Heart left ventricle (tissue), 16 donors: ENCODE results near the gene RAB40C. TPM values are rescaled to one million over a fixed set of nuclear protein-coding genes. Genes with fewer than 3 reads are reported as not detected.

Source experiments
- ATAC-seq, 4 donors: fragments of 200-7000 bp; cut with Tn5 transposase; one replicate each; pipeline ENCODE4 v1.9.1; 2020 to 2022; ENCODE audit warnings: moderate library complexity in 4 of 4, mild to moderate bottlenecking in 3 of 4, moderate number of reproducible peaks in 1 of 4
- DNase-seq, 5 donors: peaks; one replicate each; pipeline ENCODE4 v3.0.0-alpha.2; 2020
- H3K27ac ChIP-seq, 12 donors: fragments of 200-600 bp; sonication (generic) in 4 of 12; one replicate each; pipeline versions ENCODE4 v1.5.0 to v1.8.0; 2016 to 2022; ENCODE audit warnings: mild to moderate bottlenecking in 2 of 12
- H3K27me3 ChIP-seq, 9 donors: fragments of 200-600 bp; sonication (generic) in 2 of 9; one replicate each; pipeline versions ENCODE4 v1.5.1 to v1.8.0; 2016 to 2022; ENCODE audit warnings: mild to moderate bottlenecking in 3 of 9
- H3K36me3 ChIP-seq, 9 donors: fragments of 200-600 bp; sonication (generic) in 2 of 9; one replicate each; pipeline versions ENCODE4 v1.5.0 to v1.8.0; 2018 to 2022; ENCODE audit warnings: mild to moderate bottlenecking in 2 of 9
- H3K4me1 ChIP-seq, 12 donors: fragments of 200-600 bp; sonication (generic) in 4 of 12; one replicate each; pipeline versions ENCODE4 v1.5.0 to v1.8.0; 2016 to 2022; ENCODE audit warnings: mild to moderate bottlenecking in 3 of 12
- H3K4me3 ChIP-seq, 12 donors: fragments of 200-600 bp; sonication (generic) in 4 of 12; one replicate each; pipeline versions ENCODE4 v1.5.0 to v1.8.0; 2017 to 2022; ENCODE audit warnings: mild to moderate bottlenecking in 9 of 12, moderate library complexity in 4 of 12
- H3K9me3 ChIP-seq, 12 donors: fragments of 200-600 bp; sonication (generic) in 4 of 12; one replicate each; pipeline versions ENCODE4 v1.5.0 to v1.8.0; 2016 to 2022; ENCODE audit warnings: mild to moderate bottlenecking in 1 of 12
- POLR2A ChIP-seq, 2 donors: fragments of 450-650 bp; IDR thresholded peaks; one replicate each; pipeline ENCODE4 v1.6.1; 2017; ENCODE audit warnings: antibody characterized with exemption in 2 of 2, mild to moderate bottlenecking in 2 of 2, moderate library complexity in 2 of 2
- WGBS, 4 donors: extraction: QIAGEN DNeasy Blood & Tissue Kit in 2 of 4; methylation state at CpG; one replicate each; pipeline versions ENCODE4 v1.1.5 to v1.1.7; 2013 to 2018; 5-methylcytosine and 5-hydroxymethylcytosine counted together
- intact Hi-C, 10 donors: fragments of 100-400 bp; cut with DNase I; formaldehyde crosslinking; loops; one replicate each; pipeline versions ENCODE4 v1.11.1 to v1.14.2; 2022
- polyA plus RNA-seq, 2 donors: library from polyadenylated mRNA; stranded (reverse); fragments of 200-250 nt; gene quantifications; one replicate each; pipeline ENCODE4 v1.2.3, GENCODE V29; 2013
- total RNA-seq, 9 donors: library from RNA; depleted of rRNA in 2 of 9; stranded (reverse); fragments of >200 nt in 2 of 9; fragmentation: NEBNext Ultra II Directional in 3 of 9; extraction: Animal tissue kit (Norgen Biotek cat#: 25700) in 3 of 9; gene quantifications; one replicate each; pipeline versions ENCODE4 v1.1.0 to v1.2.4, GENCODE V29; 2016 to 2023
- TF ChIP-seq, protein P1 (sequence below), 12 donors: fragments of 200-600 bp; sonication (generic) in 4 of 12; IDR thresholded peaks; one replicate each; pipeline versions ENCODE4 v1.5.0 to v1.8.0; 2018 to 2022; ENCODE audit warnings: antibody characterized with exemption in 12 of 12, mild to moderate bottlenecking in 5 of 12
- donor health status: ischemic (EF 13 %, LVEDD 7.1; RV severe dilation, severe dysfunction).
- donor health status: healthy with polysubstance abuse.
- donor health status: DM: no; HTN: yes; CAD: no.
- donor health status: DM: no; HTN: no; CAD: no.
- donor health status: ischemic (EF 25% LVEDD 6.9; RV normal size, moderate dysfunction).
- donor health status: ischemic (EF 25% LVEDD 5.7; RV mildly dilated, moderate dysfunction).
- donor health status: healthy.
- donor health status: DM: yes; HTN: yes; CAD: no.
- donor health status: ischemic (EF 35%, LVEDD 5.7; RV mildly dilated, moderate dysfunction).
- donor health status: nonischemic (EF 11% LVEDD 7.7; RV severe dilation, severe dysfunction).
- donor health status: DM: yes; HTN: yes; CAD: no.
- donor health status: PGD.
- donor health status: ischemic (EF 29% LVEDD 5.4; RV normal size, mild dysfunction).
- donor health status: nonischemic (EF 23%, LVEDD 6.1; RV moderate dilation, normal function).

Gene RAB40C
- total and polyA plus RNA-seq, 11 donors: 10.2 to 22.0 (median 12.8) TPM

DNA sequence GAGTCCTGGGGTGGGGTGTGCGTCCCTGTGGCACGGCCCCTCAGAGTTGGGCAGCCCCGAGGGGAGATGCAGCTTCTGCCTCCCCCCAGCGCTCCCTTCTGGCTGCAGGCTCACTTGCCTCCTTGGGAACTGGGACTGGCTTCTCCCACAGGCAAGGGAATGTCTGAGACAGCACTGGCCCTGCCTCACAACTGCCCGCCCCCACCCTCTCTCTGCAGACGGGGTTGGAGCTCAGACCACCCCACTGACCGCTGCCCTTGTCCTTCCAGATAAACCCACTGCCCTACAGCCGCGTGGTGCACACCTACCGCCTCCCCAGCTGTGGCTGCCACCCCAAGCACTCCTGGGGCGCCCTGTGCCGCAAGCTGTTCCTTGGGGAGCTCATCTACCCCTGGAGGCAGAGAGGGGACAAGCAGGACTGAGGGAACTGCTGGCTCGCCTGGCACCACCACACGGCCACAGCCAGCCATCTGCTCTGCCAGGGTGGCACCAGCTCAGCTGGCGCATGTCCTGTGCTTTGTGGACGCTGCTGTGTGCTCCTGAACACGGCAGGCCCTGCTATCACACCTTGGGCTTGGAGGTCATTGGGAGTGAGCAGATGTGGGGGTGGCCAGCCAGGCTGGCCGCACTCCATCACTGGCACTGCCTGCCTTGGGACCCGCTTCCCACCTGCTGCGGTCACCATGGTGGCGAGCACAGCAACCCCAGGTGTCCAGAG lies 7.1 kb upstream of the RAB40C start:
- no peak for TF ChIP-seq POLR2A (IDR thresholded peaks at IDR 0.05)
- TF ChIP-seq, protein P1, sequence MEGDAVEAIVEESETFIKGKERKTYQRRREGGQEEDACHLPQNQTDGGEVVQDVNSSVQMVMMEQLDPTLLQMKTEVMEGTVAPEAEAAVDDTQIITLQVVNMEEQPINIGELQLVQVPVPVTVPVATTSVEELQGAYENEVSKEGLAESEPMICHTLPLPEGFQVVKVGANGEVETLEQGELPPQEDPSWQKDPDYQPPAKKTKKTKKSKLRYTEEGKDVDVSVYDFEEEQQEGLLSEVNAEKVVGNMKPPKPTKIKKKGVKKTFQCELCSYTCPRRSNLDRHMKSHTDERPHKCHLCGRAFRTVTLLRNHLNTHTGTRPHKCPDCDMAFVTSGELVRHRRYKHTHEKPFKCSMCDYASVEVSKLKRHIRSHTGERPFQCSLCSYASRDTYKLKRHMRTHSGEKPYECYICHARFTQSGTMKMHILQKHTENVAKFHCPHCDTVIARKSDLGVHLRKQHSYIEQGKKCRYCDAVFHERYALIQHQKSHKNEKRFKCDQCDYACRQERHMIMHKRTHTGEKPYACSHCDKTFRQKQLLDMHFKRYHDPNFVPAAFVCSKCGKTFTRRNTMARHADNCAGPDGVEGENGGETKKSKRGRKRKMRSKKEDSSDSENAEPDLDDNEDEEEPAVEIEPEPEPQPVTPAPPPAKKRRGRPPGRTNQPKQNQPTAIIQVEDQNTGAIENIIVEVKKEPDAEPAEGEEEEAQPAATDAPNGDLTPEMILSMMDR (IDR thresholded peaks at IDR 0.05): no peak

GRCh38 chr16:583470-583814 lies 6.4 kb upstream of the RAB40C start:
- no peak for TF ChIP-seq POLR2A (IDR thresholded peaks at IDR 0.05)
- TF ChIP-seq, protein P1 (IDR thresholded peaks at IDR 0.05): no peak
- Histone ChIP-seq H3K27ac (peak overlapping the region in 3 of 12 donors; percentile 24 to 67 (median 60)), H3K9me3 (no peaks in the 10 kb centered on the region), H3K27me3 (no peaks in the 10 kb centered on the region), H3K36me3 (peaks cover 0 to 8% (median 0%) of the 10 kb centered on the region in 9 donors), H3K4me1 (peaks cover 4 to 51% (median 18%) of the 10 kb centered on the region in 12 donors), H3K4me3 (no peak overlapping the region)
- ATAC-seq: no peak
- DNase-seq: no peak
- intact Hi-C loops: loop anchor here in 5 of 10 donors (5.0 to 10.0 kb wide), 3 partner anchors 61 to 79 kb away; partner anchors contain the start of genes MCRIP2 (in 2 of the 5) and WDR90 (in 2 of the 5)
- WGBS, 4 donors: 57 to 69% (median 59%) methylated on average over 8 to 16 of the region's 16 CpGs

More for the DNA sequence above, 7.1 kb upstream of the RAB40C start:
- peak in 3 of 5 donors; percentile 74 to 87 (median 85) for DNase-seq
- Histone ChIP-seq H3K36me3 (peaks cover 0 to 8% (median 0%) of the 10 kb centered on the region in 9 donors), H3K4me1 (peaks cover 0 to 44% (median 12%) of the 10 kb centered on the region in 12 donors), H3K27me3 (no peaks in the 10 kb centered on the region), H3K4me3 (no peak overlapping the region), H3K9me3 (no peaks in the 10 kb centered on the region), H3K27ac (peak overlapping the region in 3 of 12 donors; percentile 24 to 67 (median 60))
- ATAC-seq: peak in 2 of 4 donors; percentile 47 to 50
- intact Hi-C loops: loop anchor here in 5 of 10 donors (5.0 to 10.0 kb wide), 3 partner anchors 62 to 80 kb away; partner anchors contain the start of genes MCRIP2 (in 2 of the 5) and WDR90 (in 2 of the 5)
- 80 to 90% (median 85%) methylated on average over 2 to 21 of the region's 21 CpGs for WGBS, 4 donors

DNA sequence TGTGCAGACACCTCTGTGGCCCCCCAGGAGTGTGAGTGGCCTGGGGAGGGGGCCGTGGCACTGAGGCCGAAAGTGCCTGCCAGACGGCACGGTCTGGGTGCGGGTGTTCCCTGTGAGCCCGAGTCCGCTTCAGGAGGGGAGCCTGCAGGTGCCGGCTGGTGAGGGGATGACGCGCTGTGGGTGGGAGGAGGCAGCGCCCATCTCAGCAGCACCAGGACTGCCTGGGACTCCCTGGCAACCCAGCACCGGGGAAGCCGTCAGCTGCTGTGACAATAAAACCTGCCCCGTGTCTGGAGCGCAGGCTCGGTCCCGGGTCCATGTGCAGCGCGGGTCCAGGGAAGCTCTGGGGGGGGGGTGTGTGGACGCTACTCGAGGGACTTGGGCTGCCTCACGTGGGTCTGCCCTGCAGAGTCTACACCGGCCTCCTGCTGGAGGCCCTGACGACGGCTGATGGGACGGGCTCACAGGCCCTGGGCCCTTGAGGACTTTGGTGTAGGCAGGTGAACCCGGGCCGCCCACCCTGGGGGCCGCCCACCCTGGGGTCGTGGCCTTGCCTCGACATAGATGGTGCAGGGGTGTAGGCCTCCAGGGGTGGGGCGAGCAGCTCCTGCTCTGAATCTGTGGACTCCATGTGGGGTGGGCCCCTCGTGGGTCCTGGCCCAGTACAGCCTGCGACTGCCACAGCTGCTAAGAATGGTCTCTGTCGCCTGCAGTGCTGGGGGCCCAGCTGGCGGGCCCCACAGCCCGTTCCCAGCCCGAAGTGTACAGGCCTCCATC lies 5.9 kb upstream of the RAB40C start:
- Histone ChIP-seq H3K4me1 (peaks cover 5 to 52% (median 19%) of the 10 kb centered on the region in 12 donors), H3K4me3 (no peak overlapping the region), H3K27me3 (no peaks in the 10 kb centered on the region), H3K27ac (peak overlapping the region in 3 of 12 donors; percentile 24 to 67 (median 60)), H3K9me3 (no peaks in the 10 kb centered on the region), H3K36me3 (peaks cover 0 to 8% (median 0%) of the 10 kb centered on the region in 9 donors)
- TF ChIP-seq POLR2A (IDR thresholded peaks at IDR 0.05): no peak
- TF ChIP-seq, protein P1 (IDR thresholded peaks at IDR 0.05): no peak
- intact Hi-C loops: loop anchor here in 5 of 10 donors (5.0 to 10.0 kb wide), 3 partner anchors 61 to 78 kb away; partner anchors contain the start of genes MCRIP2 (in 2 of the 5) and WDR90 (in 2 of the 5)
- peak in 2 of 5 donors; percentile 33 to 63 for DNase-seq
- 44 to 59% (median 53%) methylated on average over 12 to 38 of the region's 38 CpGs for whole genome bisulfite sequencing, 4 donors
- ATAC-seq: no peak
